GM23248 (cell line): ENCODE measurements around the gene EPB41L4B.

ENCODE experiments used
- EZH2 ChIP-seq: fragments of 200-600 bp; sonication (generic); IDR thresholded peaks from 2 replicates; pipeline ENCODE4 v1.6.1; 2018; ENCODE audit warnings: antibody characterized with exemption, mild to moderate bottlenecking; ENCODE audit not compliant: insufficient read depth, poor library complexity, severe bottlenecking
- EZH2phosphoT487 ChIP-seq: fragments of 200-600 bp; sonication (generic); IDR thresholded peaks from 2 replicates; pipeline ENCODE4 v1.6.1; 2018; ENCODE audit warnings: antibody characterized with exemption, moderate library complexity, mild to moderate bottlenecking, low read depth; ENCODE audit not compliant: insufficient read depth

GRCh38 chr9:109355564-109356297 is 34.9 kb upstream of the EPB41L4B start:
- TF ChIP-seq EZH2, result no peak
- TF ChIP-seq EZH2phosphoT487, result no peak
